Astrocyte (in vitro differentiated cells and primary cell): ENCODE measurements around the gene TFF1. TPM values are rescaled to one million over a fixed set of nuclear protein-coding genes. Genes with fewer than 3 reads are reported as not detected.

ENCODE experiments used
- DNase-seq: peaks from one replicate; pipeline ENCODE4 v3.0.0-alpha.2; 2010; ENCODE audit warnings: low read depth
- FAIRE-seq: peaks from 2 replicates; lab custom pipeline; 2011; peaks lifted over from hg19 to GRCh38; lab: Jason Lieb, UNC
- H2AFZ ChIP-seq: 2 replicates; pipeline ENCODE4 v1.6.0; 2012; ENCODE audit warnings: low read depth, low read length, inconsistent platforms
- H3K27ac ChIP-seq: 2 replicates; pipeline ENCODE4 v1.5.1; 2011; ENCODE audit warnings: low read depth, low read length, inconsistent platforms
- H3K27me3 ChIP-seq: 2 replicates; pipeline ENCODE4 v1.6.0; 2011; ENCODE audit warnings: low read length, inconsistent platforms; ENCODE audit not compliant: insufficient read depth
- H3K36me3 ChIP-seq: 2 replicates; pipeline ENCODE4 v1.5.1; 2011; ENCODE audit warnings: low read length, inconsistent platforms; ENCODE audit not compliant: insufficient read depth
- H3K4me1 ChIP-seq: 2 replicates; pipeline ENCODE4 v1.5.1; 2011; ENCODE audit warnings: low read length, inconsistent platforms; ENCODE audit not compliant: insufficient read depth
- H3K4me2 ChIP-seq: 2 replicates; pipeline ENCODE4 v1.6.0; 2012; ENCODE audit warnings: low read length, inconsistent platforms
- H3K4me3 ChIP-seq: 2 replicates; pipeline ENCODE4 v1.5.1; 2011; ENCODE audit warnings: low read depth, mild to moderate bottlenecking, low read length, inconsistent platforms; ENCODE audit not compliant: insufficient read depth
- H3K79me2 ChIP-seq: 2 replicates; pipeline ENCODE4 v1.6.0; 2012; ENCODE audit warnings: mild to moderate bottlenecking, low read length, inconsistent platforms; ENCODE audit not compliant: insufficient read depth
- H3K9ac ChIP-seq: 2 replicates; pipeline ENCODE4 v1.6.0; 2012; ENCODE audit warnings: mild to moderate bottlenecking, low read length, inconsistent platforms
- H3K9me3 ChIP-seq: 2 replicates; pipeline ENCODE4 v1.5.1; 2012; ENCODE audit warnings: low read depth, mild to moderate bottlenecking, low read length, inconsistent platforms; ENCODE audit not compliant: insufficient read depth
- H4K20me1 ChIP-seq: 2 replicates; pipeline ENCODE4 v1.6.0; 2012; ENCODE audit warnings: low read length, inconsistent platforms; ENCODE audit not compliant: insufficient read depth
- H3K27ac Mint-ChIP-seq: one replicate; pipeline ENCODE4 v1.8.0; 2021; ENCODE audit warnings: mild to moderate bottlenecking, mixed read lengths; ENCODE audit not compliant: unreplicated experiment
- H3K27me3 Mint-ChIP-seq: one replicate; pipeline ENCODE4 v1.8.0; 2021; ENCODE audit warnings: low read depth, mixed read lengths; ENCODE audit not compliant: unreplicated experiment
- H3K36me3 Mint-ChIP-seq: one replicate; pipeline ENCODE4 v1.8.0; 2021; ENCODE audit warnings: low read depth, mixed read lengths; ENCODE audit not compliant: unreplicated experiment
- H3K4me1 Mint-ChIP-seq: one replicate; pipeline ENCODE4 v1.8.0; 2021; ENCODE audit warnings: low read depth, mixed read lengths; ENCODE audit not compliant: unreplicated experiment
- H3K4me3 Mint-ChIP-seq: one replicate; pipeline ENCODE4 v1.8.0; 2021; ENCODE audit warnings: mild to moderate bottlenecking, moderate library complexity, mixed read lengths; ENCODE audit not compliant: unreplicated experiment
- H3K9me3 Mint-ChIP-seq: one replicate; pipeline ENCODE4 v1.8.0; 2021; ENCODE audit warnings: mild to moderate bottlenecking, mixed read lengths; ENCODE audit not compliant: unreplicated experiment
- CTCF ChIP-seq: IDR thresholded peaks from 2 replicates; pipeline ENCODE4 v1.5.1; 2011; ENCODE audit warnings: low read depth, mild to moderate bottlenecking, inconsistent platforms, low read length, moderate library complexity; ENCODE audit not compliant: insufficient read depth
- EZH2 ChIP-seq: IDR thresholded peaks from 2 replicates; pipeline ENCODE4 v1.6.1; 2012; ENCODE audit warnings: mild to moderate bottlenecking, low read length, inconsistent platforms; ENCODE audit not compliant: insufficient read depth
- total RNA-seq: library from RNA; stranded (reverse); gene quantifications from 2 replicates; pipeline ENCODE4 v1.2.1, GENCODE V29; 2021

TFF1 gene
- total RNA-seq, 1 donor from 2014 or later: not detected

GRCh38 chr21:42361286-42361685 is 5.0 kb downstream of the TFF1 start:
- Histone ChIP-seq H3K4me3 (no peak overlapping the region), H3K79me2 (no peaks in the 10 kb centered on the region), H3K27me3 (no peaks in the 10 kb centered on the region), H3K9me3 (no peaks in the 10 kb centered on the region), H3K9ac (no peak overlapping the region), H3K4me2 (no peak overlapping the region), H2AFZ (no peak overlapping the region), H3K4me1 (no peaks in the 10 kb centered on the region), H3K36me3 (no peaks in the 10 kb centered on the region), H4K20me1 (no peaks in the 10 kb centered on the region), H3K27ac (no peak overlapping the region)
- Mint-ChIP-seq H3K36me3 (no peaks in the 10 kb centered on the region), H3K9me3 (peaks cover 5% of the 10 kb centered on the region), H3K27me3 (peaks cover 35% of the 10 kb centered on the region), H3K4me1 (no peaks in the 10 kb centered on the region), H3K4me3 (no peak overlapping the region), H3K27ac (no peak overlapping the region)
- TF ChIP-seq CTCF: no peak
- TF ChIP-seq EZH2: no peak
- FAIRE-seq (no peak), DNase-seq (no peak)

- no peaks in the 10 kb centered on the region for H3K9me3 ChIP-seq
- DNase-seq (no peak), FAIRE-seq (no peak)
- H3K36me3 ChIP-seq: no peaks in the 10 kb centered on the region
- no peaks in the 10 kb centered on the region for H3K4me1 ChIP-seq
- H3K27me3 ChIP-seq: no peaks in the 10 kb centered on the region
- no peaks in the 10 kb centered on the region for H4K20me1 ChIP-seq
- no peak overlapping the region for H3K4me3 Mint-ChIP-seq
- H3K27me3 Mint-ChIP-seq: peaks cover 35% of the 10 kb centered on the region
- H2AFZ ChIP-seq: no peak overlapping the region
- no peak for TF ChIP-seq CTCF
- TF ChIP-seq EZH2: no peak
- H3K9ac ChIP-seq: no peak overlapping the region
- H3K4me3 ChIP-seq: no peak overlapping the region
- H3K27ac Mint-ChIP-seq: no peak overlapping the region
- H3K4me1 Mint-ChIP-seq: no peaks in the 10 kb centered on the region
- no peak overlapping the region for H3K4me2 ChIP-seq
- peaks cover 11% of the 10 kb centered on the region for H3K9me3 Mint-ChIP-seq
- no peaks in the 10 kb centered on the region for H3K36me3 Mint-ChIP-seq
- H3K27ac ChIP-seq: no peak overlapping the region
- H3K79me2 ChIP-seq: no peaks in the 10 kb centered on the region
These were observed 6.0 kb downstream of the TFF1 start for GRCh38 chr21:42360317-42360716.

- Histone ChIP-seq H3K9me3 (no peaks in the 10 kb centered on the region), H3K4me3 (no peak overlapping the region), H3K27me3 (no peaks in the 10 kb centered on the region), H3K79me2 (no peaks in the 10 kb centered on the region), H4K20me1 (no peaks in the 10 kb centered on the region), H3K4me2 (no peak overlapping the region), H3K4me1 (no peaks in the 10 kb centered on the region), H3K27ac (no peak overlapping the region), H3K36me3 (no peaks in the 10 kb centered on the region), H3K9ac (no peak overlapping the region), H2AFZ (no peak overlapping the region)
- Mint-ChIP-seq H3K9me3 (peaks cover 20% of the 10 kb centered on the region), H3K27ac (no peak overlapping the region), H3K36me3 (no peaks in the 10 kb centered on the region), H3K4me1 (no peaks in the 10 kb centered on the region), H3K27me3 (peaks cover 29% of the 10 kb centered on the region), H3K4me3 (no peak overlapping the region)
- FAIRE-seq: no peak
- TF ChIP-seq EZH2 (no peak), CTCF (no peak)
- DNase-seq: no peak
These were observed 7.4 kb downstream of the TFF1 start for GRCh38 chr21:42358937-42359336.
